ENCODE data around the gene SPATA16. TPM values are rescaled to one million over a fixed set of nuclear protein-coding genes. Genes with fewer than 3 reads are reported as not detected.

Gene SPATA16
- total and polyA plus RNA-seq, 8 donors = not detected

DNA sequence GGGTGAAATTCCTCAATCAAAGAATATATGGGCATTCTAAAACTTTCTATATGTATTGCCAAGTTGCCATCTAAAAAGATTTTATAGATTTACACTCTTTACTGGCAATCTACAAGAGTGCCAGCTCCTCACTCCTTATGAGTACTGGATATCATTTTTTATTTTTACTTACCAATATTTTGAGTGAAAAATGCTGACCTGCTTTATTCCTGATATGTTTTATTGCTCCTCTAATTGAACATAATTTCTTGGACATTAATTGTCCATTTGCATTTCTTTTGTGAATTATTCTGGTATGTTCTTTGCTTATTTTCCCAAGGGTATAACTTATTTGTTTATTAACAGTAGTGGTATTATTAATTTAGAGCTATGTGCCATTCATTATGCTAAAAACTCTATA, 293.7 kb downstream of the SPATA16 start:
- Histone ChIP-seq H3K9me3 (no peaks in the 10 kb centered on the region), H3K4me3 (no peak overlapping the region), H3K4me1 (peaks cover 0 to 10% (median 0%) of the 10 kb centered on the region in 4 donors), H3K36me3 (no peaks in the 10 kb centered on the region), H3K27ac (no peak overlapping the region), H3K27me3 (no peaks in the 10 kb centered on the region)
- TF ChIP-seq EP300 (IDR thresholded peaks at IDR 0.05) = no peak
- TF ChIP-seq POLR2A (IDR thresholded peaks at IDR 0.05) = no peak
- no peak for TF ChIP-seq POLR2AphosphoS5 (IDR thresholded peaks at IDR 0.05)
- TF ChIP-seq, protein P1, sequence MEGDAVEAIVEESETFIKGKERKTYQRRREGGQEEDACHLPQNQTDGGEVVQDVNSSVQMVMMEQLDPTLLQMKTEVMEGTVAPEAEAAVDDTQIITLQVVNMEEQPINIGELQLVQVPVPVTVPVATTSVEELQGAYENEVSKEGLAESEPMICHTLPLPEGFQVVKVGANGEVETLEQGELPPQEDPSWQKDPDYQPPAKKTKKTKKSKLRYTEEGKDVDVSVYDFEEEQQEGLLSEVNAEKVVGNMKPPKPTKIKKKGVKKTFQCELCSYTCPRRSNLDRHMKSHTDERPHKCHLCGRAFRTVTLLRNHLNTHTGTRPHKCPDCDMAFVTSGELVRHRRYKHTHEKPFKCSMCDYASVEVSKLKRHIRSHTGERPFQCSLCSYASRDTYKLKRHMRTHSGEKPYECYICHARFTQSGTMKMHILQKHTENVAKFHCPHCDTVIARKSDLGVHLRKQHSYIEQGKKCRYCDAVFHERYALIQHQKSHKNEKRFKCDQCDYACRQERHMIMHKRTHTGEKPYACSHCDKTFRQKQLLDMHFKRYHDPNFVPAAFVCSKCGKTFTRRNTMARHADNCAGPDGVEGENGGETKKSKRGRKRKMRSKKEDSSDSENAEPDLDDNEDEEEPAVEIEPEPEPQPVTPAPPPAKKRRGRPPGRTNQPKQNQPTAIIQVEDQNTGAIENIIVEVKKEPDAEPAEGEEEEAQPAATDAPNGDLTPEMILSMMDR (IDR thresholded peaks at IDR 0.05) = no peak
- no peak for DNase-seq
- intact Hi-C loops (cut with DNase I; ENCODE audit: low total_unique reads) = no loop called here

DNA sequence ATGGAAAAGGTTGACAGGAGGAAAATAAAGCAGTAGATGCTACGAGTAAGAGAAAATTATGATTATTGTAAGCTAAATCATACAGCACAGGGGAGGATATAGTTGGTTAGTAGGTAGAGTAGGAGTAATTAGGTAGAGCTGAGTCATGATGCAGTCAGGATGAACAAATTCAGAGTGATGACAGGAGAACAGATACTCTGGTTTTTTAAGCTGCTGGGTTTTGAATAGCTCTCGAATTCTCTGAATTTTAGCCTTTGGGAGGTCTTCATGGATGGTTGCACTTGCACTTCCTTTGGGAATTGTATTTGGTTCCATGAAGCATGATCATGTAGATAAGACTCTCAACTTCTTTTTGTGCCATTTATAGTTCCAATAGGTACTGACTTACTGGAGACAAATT, 294.3 kb downstream of the SPATA16 start:
- Histone ChIP-seq H3K4me3 (no peak overlapping the region), H3K9me3 (no peaks in the 10 kb centered on the region), H3K27me3 (no peaks in the 10 kb centered on the region), H3K4me1 (peaks cover 0 to 10% (median 0%) of the 10 kb centered on the region in 4 donors), H3K36me3 (no peaks in the 10 kb centered on the region), H3K27ac (no peak overlapping the region)
- intact Hi-C loops (cut with DNase I; ENCODE audit: low total_unique reads) = no loop called here
- TF ChIP-seq EP300 (IDR thresholded peaks at IDR 0.05) = no peak
- TF ChIP-seq, protein P1 (IDR thresholded peaks at IDR 0.05) = no peak
- TF ChIP-seq POLR2A (IDR thresholded peaks at IDR 0.05) = no peak
- no peak for DNase-seq
- 78 to 96% (median 87%) methylated on average over 2 of the region's 2 CpGs for WGBS, 5 donors

DNA sequence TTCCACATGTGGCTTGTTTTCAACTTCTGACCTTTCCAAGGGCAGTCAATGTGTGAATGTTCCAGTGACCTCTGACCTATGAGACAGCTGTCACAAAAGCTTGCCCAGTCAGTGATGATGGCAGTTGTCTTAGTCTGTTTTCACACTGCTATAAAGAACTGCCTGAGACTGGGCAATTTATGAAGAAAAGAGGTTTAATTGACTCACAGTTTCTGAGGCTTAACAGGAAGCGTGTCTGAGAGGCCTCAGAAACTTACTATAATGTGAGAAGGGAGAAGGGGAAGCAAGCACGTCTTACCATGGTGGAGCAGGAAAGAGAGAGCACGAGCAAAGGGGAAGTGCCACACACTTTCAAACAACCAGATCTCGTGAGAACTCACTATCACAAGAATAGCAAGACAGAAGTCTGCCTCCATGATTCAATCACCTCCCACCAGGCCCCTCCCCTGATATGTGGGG, 294.9 kb downstream of the SPATA16 start:
- Histone ChIP-seq H3K36me3 (no peaks in the 10 kb centered on the region), H3K27ac (no peak overlapping the region), H3K4me1 (peaks cover 0 to 10% (median 0%) of the 10 kb centered on the region in 4 donors), H3K4me3 (no peak overlapping the region), H3K27me3 (no peaks in the 10 kb centered on the region), H3K9me3 (no peaks in the 10 kb centered on the region)
- TF ChIP-seq, protein P1 (IDR thresholded peaks at IDR 0.05) = no peak
- TF ChIP-seq EP300 (IDR thresholded peaks at IDR 0.05) (no peak), POLR2A (IDR thresholded peaks at IDR 0.05) (no peak), POLR2AphosphoS5 (IDR thresholded peaks at IDR 0.05) (no peak)
- WGBS, 5 donors = 68 to 87% (median 72%) methylated on average over 4 of the region's 4 CpGs
- intact Hi-C loops (cut with DNase I; ENCODE audit: low total_unique reads) = no loop called here
- DNase-seq = no peak

DNA sequence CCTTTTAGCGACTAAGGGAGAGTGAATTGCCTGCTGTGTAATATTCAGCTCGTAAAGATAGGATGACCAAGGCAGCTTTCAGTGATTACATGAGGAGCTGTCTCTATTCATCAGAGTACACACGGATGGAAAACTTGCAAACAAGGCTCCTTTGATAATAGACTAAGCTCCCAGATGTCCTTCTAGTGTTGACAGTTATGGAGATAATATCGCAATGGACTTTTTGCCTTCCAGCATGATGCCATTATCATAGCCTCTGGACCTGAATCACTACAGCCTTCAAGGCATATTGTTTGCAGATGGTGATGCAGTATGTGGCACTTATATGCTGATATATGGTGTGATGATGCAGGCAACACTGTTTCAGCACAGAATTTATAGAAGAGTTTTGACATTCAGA, 296.6 kb downstream of the SPATA16 start:
- H3K36me3 ChIP-seq = no peaks in the 10 kb centered on the region
- no peak for DNase-seq
- TF ChIP-seq EP300 (IDR thresholded peaks at IDR 0.05) (no peak), POLR2AphosphoS5 (IDR thresholded peaks at IDR 0.05) (no peak), POLR2A (IDR thresholded peaks at IDR 0.05) (no peak)
- TF ChIP-seq, protein P1 (IDR thresholded peaks at IDR 0.05) = no peak
- no peak overlapping the region for H3K27ac ChIP-seq
- H3K9me3 ChIP-seq = no peaks in the 10 kb centered on the region
- no peak overlapping the region for H3K4me3 ChIP-seq
- no peaks in the 10 kb centered on the region for H3K27me3 ChIP-seq
- WGBS, 5 donors = 79 to 89% (median 88%) methylated on average over 4 of the region's 4 CpGs
- peaks cover 0 to 16% (median 0%) of the 10 kb centered on the region in 4 donors for H3K4me1 ChIP-seq
- intact Hi-C loops (cut with DNase I; ENCODE audit: low total_unique reads) = no loop called here
